Body of pancreas (tissue), 4 donors: Measurements from ENCODE around the gene SCP2.

Source experiments
- CTCF ChIP-seq, 7 experiments: fragments of 450-650 bp in 4 of 7; fragments of 200-600 bp in 3 of 7; sonication (generic) in 3 of 7; IDR thresholded peaks; one replicate each; pipeline ENCODE4 v1.5.1; 2016 to 2019; ENCODE audit warnings: antibody characterized with exemption in 7 of 7
- POLR2A ChIP-seq, 3 donors: fragments of 450-650 bp; IDR thresholded peaks; one replicate each; pipeline ENCODE4 v1.6.1; 2016; ENCODE audit warnings: antibody characterized with exemption in 3 of 3, mild to moderate bottlenecking in 2 of 3

GRCh38 chr1:53022179-53022578 is 95.1 kb downstream of the SCP2 start:
- TF ChIP-seq POLR2A (IDR thresholded peaks at IDR 0.05) (no peak), CTCF (IDR thresholded peaks at IDR 0.05) (no peak)
